B cell (primary cell): ENCODE measurements around the gene DONSON.

Experiments used
- CTCF ChIP-seq: fragments of 200-600 bp; IDR thresholded peaks from one replicate; pipeline ENCODE4 v1.8.0; 2022; ENCODE audit warnings: antibody characterized with exemption, mild to moderate bottlenecking
- EZH2 ChIP-seq: IDR thresholded peaks from 2 replicates; pipeline ENCODE4 v1.6.1; 2012; ENCODE audit warnings: borderline replicate concordance, low read depth, mild to moderate bottlenecking, moderate library complexity, low read length; ENCODE audit not compliant: insufficient read depth, poor library complexity, severe bottlenecking

- TF ChIP-seq CTCF = no peak
- no peak for TF ChIP-seq EZH2
Observed at GRCh38 chr21:33598051-33598450, 9.6 kb upstream of the DONSON start.
